ENCODE results near the gene FKBP5.
"Not testable (repeated sequence)": the region's sequence is repeated elsewhere in the genome, so short reads cannot be mapped to it uniquely, and the experiment has no call there.

Gene FKBP5

DNA sequence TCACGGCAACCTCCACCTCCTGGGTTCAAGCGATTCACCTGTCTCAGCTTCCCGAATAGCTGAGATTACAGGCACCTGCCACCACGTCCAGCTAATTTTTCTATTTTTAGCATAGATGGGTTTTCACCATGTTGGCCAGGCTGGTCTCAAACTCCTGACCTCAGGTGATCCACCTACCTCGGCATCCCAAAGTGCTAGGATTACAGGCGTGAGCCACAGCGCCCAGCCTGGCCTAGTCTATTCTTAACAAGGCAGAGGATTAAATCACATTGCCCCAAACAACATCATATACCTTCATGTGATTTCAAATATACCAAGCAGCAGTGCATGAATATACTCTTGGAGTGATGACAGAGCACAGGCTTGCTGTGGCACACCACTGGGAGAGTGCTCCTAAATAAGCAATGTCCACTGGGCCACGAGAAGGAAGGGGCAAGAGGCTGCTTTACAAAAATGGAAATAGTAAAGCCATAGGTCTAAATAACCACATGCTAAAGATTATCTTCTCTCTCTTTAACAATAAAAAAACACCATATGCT is 99.4 kb downstream of the FKBP5 start:
- FAIRE-seq (no peak), DNase-seq (ENCODE audit: insufficient read length) (no peak)
- TF ChIP-seq TAF1 (IDR thresholded peaks at IDR 0.05; ENCODE audit: borderline replicate concordance, low read depth, low read length) (no peak), POLR2A (IDR thresholded peaks at IDR 0.05; ENCODE audit: low read depth, low read length) (no peak), POLR2AphosphoS5 (IDR thresholded peaks at IDR 0.05; ENCODE audit: low read depth, low read length) (no peak)

DNA sequence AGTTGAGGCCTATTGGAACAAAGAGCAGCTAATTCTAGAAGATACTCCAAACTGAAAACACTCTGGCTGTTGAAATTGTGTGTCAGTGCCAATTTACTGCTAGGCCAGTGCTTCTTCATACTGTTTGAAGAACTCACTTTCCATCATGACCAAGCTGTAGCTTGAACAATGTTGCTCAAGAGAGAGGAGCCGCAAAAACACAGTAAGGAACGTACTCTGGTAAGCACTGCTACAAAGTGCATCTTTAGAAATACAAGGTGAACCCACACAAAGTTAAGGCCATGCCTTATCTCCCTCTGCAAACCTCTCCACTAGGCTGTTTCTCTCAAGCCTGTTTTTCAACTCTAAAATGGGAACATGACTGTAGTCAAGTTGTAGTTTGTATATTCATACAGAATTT is 101.5 kb downstream of the FKBP5 start:
- FAIRE-seq (no peak), DNase-seq (ENCODE audit: insufficient read length) (no peak)
- TF ChIP-seq POLR2AphosphoS5 (IDR thresholded peaks at IDR 0.05; ENCODE audit: low read depth, low read length) (no peak), POLR2A (IDR thresholded peaks at IDR 0.05; ENCODE audit: low read depth, low read length) (no peak), TAF1 (IDR thresholded peaks at IDR 0.05; ENCODE audit: borderline replicate concordance, low read depth, low read length) (no peak)

DNA sequence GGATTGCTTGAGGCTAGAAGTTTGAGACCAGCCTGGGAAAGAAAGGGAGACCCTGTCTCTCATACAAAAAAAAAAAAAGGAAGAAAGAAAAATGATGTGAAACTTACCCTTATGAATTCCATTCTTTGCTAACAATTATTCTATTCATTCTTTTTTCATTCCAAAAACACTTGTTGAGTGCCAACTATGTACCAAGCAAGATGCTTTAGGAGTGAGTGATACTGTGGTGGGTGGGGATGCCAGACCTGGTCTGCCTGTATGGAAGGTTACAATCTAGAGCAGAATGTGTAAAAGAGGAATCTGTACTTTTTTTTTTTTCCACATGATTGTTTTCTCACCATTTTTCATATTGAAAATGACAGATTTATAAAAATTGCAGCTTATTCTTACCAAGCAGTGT is 102.2 kb downstream of the FKBP5 start:
- FAIRE-seq (no peak), DNase-seq (ENCODE audit: insufficient read length) (no peak)
- no peak for TF ChIP-seq TAF1 (IDR thresholded peaks at IDR 0.05; ENCODE audit: borderline replicate concordance, low read depth, low read length)
- TF ChIP-seq POLR2AphosphoS5 (IDR thresholded peaks at IDR 0.05; ENCODE audit: low read depth, low read length): no peak
- no peak for TF ChIP-seq POLR2A (IDR thresholded peaks at IDR 0.05; ENCODE audit: low read depth, low read length)

DNA sequence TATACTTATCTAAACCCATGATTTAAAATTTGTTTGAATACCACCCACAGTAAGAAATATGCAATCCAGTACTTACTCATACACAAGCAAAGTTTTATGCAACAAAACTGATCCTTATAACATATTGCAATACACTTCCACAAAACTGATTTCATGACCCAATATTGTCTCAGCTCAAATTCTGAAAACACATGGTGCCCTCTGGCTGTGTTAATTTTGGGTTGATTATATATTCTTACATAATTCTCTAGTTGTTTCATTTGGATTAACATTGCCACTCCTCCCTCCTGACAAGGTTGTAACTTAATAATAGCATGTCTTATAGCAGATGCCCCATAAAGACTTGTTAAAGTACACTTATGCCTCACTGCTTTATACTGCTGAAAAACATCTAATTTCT is 103.1 kb downstream of the FKBP5 start:
- no peak for TF ChIP-seq POLR2A (IDR thresholded peaks at IDR 0.05; ENCODE audit: low read depth, low read length)
- no peak for TF ChIP-seq POLR2AphosphoS5 (IDR thresholded peaks at IDR 0.05; ENCODE audit: low read depth, low read length)
- TF ChIP-seq TAF1 (IDR thresholded peaks at IDR 0.05; ENCODE audit: borderline replicate concordance, low read depth, low read length): no peak
- DNase-seq (ENCODE audit: insufficient read length) (no peak), FAIRE-seq (no peak)

DNA sequence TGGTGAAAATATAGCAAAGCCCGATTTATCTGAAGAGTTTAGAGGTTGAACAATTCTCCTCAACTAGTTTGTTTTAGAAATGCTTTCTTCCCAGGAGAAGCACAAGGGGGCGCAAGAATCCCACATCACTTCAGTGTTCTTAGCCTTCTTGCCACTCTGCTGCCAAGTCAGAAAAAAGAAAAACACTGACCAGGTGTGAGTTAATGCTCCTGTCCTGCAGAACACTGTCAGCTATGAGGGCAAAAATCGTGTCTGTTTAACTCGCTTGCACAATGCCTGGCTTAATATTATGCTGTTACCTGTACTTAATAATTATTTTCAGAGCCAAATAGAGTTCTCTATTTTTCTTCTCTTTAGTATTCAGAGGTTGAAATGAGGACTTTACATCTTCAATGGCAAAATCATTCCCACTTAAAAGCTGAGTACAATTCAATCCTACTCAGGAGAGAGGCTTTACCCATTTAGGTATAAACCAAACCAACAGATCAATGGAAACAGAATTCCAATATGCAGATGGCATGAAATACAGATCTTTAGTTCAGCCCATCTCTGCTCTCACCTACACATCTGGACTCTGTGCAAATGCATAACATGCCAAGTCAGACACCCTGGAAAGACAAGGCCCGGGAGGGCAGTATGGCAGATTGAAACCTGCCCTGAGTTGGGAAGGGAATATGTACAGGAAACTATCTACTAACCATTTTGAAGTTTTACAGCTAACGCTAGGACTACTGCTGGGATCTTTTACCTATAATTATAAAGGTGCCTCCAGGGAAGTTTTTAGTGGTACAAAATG is 104.6 kb downstream of the FKBP5 start:
- FAIRE-seq: peak; percentile 91
- TF ChIP-seq TAF1 (IDR thresholded peaks at IDR 0.05; ENCODE audit: borderline replicate concordance, low read depth, low read length): no peak
- TF ChIP-seq POLR2A (IDR thresholded peaks at IDR 0.05; ENCODE audit: low read depth, low read length): no peak
- TF ChIP-seq POLR2AphosphoS5 (IDR thresholded peaks at IDR 0.05; ENCODE audit: low read depth, low read length): no peak

DNA sequence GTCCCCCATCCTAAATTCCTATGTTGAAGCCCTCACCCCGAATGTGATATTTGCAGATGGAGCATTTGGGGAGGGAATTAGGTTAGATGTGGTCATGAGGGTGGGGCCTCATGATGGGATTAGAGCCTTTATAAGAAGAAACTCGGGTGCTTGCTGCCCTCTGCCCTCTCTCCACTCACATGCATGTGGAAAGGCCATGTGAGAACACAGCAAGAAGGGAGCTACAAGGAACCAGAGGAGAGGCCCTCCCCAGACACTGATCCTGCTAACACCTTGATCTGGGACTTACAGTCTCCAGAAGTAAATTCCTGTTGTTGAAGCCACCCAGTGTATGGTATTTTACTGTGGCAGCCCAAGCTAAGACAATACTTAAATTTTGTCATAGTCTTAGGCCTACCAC is 106.4 kb downstream of the FKBP5 start:
- TF ChIP-seq POLR2AphosphoS5 (IDR thresholded peaks at IDR 0.05; ENCODE audit: low read depth, low read length) (no peak), POLR2A (IDR thresholded peaks at IDR 0.05; ENCODE audit: low read depth, low read length) (no peak), TAF1 (IDR thresholded peaks at IDR 0.05; ENCODE audit: borderline replicate concordance, low read depth, low read length) (no peak)
- FAIRE-seq: no peak
- no peak for DNase-seq (ENCODE audit: insufficient read length)

More for the DNA sequence above, 104.6 kb downstream of the FKBP5 start:
- no peak for DNase-seq (ENCODE audit: insufficient read length)

DNA sequence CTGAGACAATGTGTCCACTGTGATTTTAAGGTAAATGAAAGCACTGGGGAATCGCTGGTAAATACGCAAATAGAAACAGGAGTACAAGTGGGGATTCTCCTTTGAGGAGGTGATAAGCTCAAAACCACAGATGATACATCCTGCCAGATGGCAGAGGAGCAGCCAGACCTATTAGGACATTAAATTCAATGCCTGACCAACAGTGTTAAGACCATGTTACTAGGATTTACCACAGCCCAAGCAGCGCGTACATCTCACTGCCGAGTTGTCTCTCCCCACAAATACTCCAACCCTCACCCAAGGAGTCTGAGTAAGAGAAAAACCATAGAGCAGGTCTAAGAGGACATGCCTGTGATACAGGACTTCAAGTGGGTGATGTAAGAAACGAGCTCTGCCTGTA is 107.1 kb downstream of the FKBP5 start:
- FAIRE-seq (no peak), DNase-seq (ENCODE audit: insufficient read length) (no peak)
- TF ChIP-seq TAF1 (IDR thresholded peaks at IDR 0.05; ENCODE audit: borderline replicate concordance, low read depth, low read length) (no peak), POLR2A (IDR thresholded peaks at IDR 0.05; ENCODE audit: low read depth, low read length) (no peak), POLR2AphosphoS5 (IDR thresholded peaks at IDR 0.05; ENCODE audit: low read depth, low read length) (no peak)

DNA sequence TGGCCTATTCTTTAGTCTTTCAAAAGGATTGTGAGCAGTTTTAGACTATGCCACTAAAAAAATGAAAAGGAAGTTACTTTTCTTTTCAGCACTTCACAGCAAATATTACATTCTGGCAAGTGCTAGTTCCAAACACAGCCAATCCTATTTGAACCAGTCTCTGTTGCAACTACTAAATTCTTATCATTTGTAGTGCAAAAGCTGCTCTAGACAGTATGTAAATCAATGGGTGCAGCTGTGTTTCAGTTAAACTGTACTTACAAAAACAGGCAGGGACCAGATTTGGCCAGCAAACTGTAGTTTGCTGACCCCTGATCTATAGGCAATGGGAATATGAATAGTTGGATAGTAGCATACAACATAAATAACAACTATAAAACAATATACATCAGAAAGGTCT is 107.9 kb downstream of the FKBP5 start:
- TF ChIP-seq TAF1 (IDR thresholded peaks at IDR 0.05; ENCODE audit: borderline replicate concordance, low read depth, low read length): no peak
- TF ChIP-seq POLR2AphosphoS5 (IDR thresholded peaks at IDR 0.05; ENCODE audit: low read depth, low read length): no peak
- TF ChIP-seq POLR2A (IDR thresholded peaks at IDR 0.05; ENCODE audit: low read depth, low read length): no peak
- FAIRE-seq: no peak
- DNase-seq (ENCODE audit: insufficient read length): no peak

DNA sequence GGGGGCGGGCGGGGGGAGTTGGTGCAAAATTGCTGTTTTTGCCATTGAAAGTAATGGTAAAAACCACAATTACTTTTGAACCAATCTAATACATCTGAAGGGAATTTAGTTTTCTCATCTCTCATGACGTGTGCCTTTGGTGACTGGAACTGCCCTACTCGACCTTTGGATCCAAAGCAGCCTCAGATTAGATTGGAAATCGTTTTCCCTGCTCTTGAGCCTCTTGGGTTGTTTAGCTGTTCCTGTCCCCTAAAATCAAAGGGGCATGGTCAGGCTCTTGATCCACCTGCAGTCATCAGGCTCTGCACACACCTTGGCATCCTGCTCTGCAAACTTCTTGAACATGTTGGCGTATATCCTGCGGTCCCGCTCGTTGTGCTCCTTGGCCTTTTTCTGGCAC is 112.0 kb downstream of the FKBP5 start:
- FAIRE-seq: no peak
- TF ChIP-seq TAF1 (IDR thresholded peaks at IDR 0.05; ENCODE audit: borderline replicate concordance, low read depth, low read length): no peak
- TF ChIP-seq POLR2A (IDR thresholded peaks at IDR 0.05; ENCODE audit: low read depth, low read length): no peak
- no peak for TF ChIP-seq POLR2AphosphoS5 (IDR thresholded peaks at IDR 0.05; ENCODE audit: low read depth, low read length)
- no peak for DNase-seq (ENCODE audit: insufficient read length)

DNA sequence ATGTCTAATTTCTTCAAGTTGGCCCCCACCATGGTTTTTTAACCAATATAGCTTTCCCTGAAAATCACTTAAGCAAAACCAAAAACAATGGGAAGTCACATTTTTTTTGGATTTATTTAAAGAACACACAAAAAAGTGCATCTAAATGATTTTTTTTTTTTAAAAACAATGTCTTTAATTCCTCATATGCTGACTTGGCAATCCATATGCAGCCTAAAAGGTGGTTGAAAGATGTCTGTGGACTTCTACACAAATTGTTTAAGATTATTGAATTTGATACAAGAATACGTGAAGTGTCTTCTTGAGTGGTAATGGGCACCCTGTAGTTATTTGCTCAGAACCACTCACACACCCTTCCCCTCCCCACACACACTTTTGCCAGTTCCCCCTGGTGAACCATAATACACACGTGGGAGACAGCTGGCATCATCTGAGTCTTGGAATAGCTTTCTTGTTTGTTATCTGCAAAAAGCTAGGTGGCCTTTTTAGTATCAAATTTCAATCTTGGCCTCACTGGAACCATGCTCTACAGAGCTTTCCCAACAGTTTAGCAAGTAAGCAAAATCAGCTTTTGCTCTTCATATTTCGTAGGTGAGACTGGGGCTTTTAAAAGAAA is 115.1 kb downstream of the FKBP5 start:
- no peak for TF ChIP-seq TAF1 (IDR thresholded peaks at IDR 0.05; ENCODE audit: borderline replicate concordance, low read depth, low read length)
- TF ChIP-seq POLR2A (IDR thresholded peaks at IDR 0.05; ENCODE audit: low read depth, low read length): no peak
- no peak for TF ChIP-seq POLR2AphosphoS5 (IDR thresholded peaks at IDR 0.05; ENCODE audit: low read depth, low read length)
- FAIRE-seq: no peak
- DNase-seq (ENCODE audit: insufficient read length): no peak

DNA sequence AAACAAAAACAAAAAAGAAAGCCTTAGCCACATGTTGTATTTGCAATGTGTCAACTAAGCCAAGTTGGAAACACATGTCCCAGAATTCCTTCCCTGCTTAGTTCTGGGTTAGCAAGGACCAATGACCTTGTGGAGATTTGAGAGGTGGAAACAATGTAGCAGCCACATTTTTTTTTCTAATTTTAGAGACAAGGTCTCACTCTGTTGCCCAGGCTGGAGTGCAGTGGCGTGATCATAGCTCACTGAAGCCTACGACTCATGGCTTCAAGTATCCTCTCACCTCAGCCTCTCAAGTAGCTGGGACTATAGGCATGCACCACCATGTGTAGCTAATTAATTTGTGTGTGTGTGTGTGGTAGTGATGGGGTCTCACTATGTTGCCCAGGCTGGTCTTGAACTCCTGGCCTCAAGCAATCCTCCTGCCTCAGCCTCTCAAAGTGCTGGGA is 117.8 kb downstream of the FKBP5 start:
- FAIRE-seq; DNase-seq (ENCODE audit: insufficient read length): not testable (repeated sequence)

DNA sequence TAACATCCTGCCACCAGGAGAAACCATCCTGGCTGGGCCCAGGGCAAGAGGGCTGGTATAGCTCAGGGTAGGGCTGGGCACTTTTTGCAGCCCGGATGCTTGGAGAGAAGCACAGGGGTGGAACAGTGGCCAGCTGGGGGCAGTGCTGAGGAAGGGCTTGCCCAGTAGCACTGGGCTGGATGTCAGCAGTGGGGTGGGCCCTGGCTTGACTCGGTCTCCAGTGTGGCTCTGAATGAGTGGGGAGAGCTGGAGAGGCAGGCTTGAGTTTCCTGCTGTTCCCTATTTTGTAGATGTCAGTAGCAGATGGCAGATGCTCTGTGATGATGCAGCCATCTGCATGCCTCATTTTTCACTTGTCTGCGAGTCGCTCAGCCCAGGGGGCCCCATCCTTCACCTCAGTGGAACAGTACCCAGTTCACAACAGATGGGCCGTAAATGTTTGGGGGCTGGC is 119.7 kb downstream of the FKBP5 start:
- no peak for DNase-seq (ENCODE audit: insufficient read length)
- TF ChIP-seq POLR2A (IDR thresholded peaks at IDR 0.05; ENCODE audit: low read depth, low read length): no peak
- no peak for TF ChIP-seq TAF1 (IDR thresholded peaks at IDR 0.05; ENCODE audit: borderline replicate concordance, low read depth, low read length)
- TF ChIP-seq POLR2AphosphoS5 (IDR thresholded peaks at IDR 0.05; ENCODE audit: low read depth, low read length): no peak
- FAIRE-seq: no peak

All from GM12892 (cell line).